Left kidney (tissue), 2 donors: ENCODE results near the gene QRSL1. TPM values are rescaled to one million over a fixed set of nuclear protein-coding genes. Genes with fewer than 3 reads are reported as not detected.
"Not testable (repeated sequence)": the region's sequence is repeated elsewhere in the genome, so short reads cannot be mapped to it uniquely, and the experiment has no call there.

Source experiments
- DNase-seq: peaks from one replicate; pipeline ENCODE4 v3.0.0-alpha.2; 2013
- polyA plus RNA-seq: library from polyadenylated mRNA; unstranded; fragments of 120-200 nt; gene quantifications from one replicate; pipeline ENCODE4 v1.2.1, GENCODE V29; 2013; ENCODE audit not compliant: insufficient read length

QRSL1 gene
- polyA plus RNA-seq, 1 donor = 25.9 TPM

DNA sequence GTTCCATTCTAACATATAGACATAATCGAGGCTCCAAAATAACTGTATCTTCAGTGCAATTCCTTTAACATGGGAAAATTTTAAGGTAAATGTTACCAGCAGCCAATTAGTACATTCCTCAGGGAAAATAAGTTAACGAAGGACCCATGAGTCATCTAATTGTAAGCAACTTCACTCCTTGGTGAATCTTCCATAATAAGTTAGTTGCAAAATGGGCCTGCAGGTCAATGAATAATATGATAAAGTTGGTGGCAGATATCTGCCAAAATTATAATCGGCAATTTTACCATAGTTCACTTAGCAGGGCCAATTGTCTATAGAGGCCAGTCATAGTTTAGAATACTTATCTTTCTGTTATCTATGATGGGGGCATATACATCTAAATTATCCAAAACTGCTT lies 42.3 kb downstream of the QRSL1 start:
- no peak for DNase-seq

DNA sequence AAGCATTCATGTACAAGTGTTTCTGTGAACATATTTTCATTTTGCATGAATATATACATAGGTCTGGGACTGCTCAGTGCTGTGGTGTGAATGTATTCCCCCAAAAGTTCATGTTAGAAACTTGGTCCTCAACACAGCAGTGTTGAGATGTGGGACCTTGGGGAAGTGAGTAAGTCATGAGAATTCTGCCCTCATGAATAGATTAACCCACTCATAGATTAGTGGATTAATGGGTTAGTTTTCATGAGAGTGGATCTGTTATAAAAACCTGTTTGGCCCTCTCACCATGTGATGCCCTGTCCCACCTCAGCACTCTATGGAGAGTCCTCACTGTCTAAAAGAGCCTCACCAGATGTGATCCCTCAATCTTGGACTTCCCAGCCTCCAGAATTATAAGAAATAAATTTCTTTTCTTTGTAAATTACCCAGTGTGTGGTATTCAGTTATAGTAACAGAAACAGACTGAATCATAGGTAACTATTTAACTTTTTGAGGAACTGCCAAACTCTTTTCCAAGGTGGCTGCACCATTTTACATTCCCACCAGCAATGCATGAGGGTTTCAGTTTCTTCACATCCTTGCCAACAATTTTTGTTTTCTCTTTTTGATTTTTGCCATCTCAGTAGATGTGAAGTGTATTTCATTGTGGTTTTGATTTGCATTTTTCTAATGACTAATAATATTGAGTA lies 45.3 kb downstream of the QRSL1 start:
- no peak for DNase-seq

DNA sequence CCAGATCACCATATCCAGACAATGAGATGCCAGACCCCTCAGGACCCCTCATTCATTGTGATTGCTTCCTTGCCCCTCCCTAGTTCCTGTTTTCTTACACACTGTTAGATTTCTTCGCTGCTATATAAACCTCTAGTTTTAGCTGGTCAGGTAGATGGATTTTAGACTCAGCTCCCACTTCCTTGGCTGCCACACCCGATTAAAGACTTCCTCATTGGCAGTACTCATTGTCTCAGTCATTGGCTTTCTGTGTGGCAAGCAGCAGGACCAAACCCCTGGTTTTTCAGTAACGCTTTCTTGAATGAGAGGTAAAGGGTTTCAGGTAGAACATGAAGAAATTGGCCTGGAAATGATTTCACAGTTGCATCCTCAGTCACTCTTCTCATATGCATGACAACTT lies 47.9 kb downstream of the QRSL1 start:
- no peak for DNase-seq

DNA sequence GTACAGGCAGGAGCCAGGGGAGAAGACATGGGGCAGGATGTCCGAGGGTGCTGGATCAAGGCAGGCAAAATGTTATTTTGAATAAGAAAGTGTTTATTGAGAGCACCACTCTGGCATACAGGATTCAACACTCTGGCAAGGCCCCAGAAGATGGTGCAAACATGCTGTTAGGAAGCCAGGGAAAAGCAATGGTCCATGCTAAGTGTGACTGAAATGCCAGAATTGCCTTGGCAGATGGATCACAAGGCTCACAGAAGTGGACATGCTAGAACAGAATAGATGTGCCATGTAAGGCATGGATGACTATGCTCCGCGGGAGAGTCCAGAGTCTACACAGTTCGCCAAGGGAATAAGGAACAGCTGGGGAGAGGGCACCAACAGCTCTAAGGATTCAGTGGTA lies 54.6 kb downstream of the QRSL1 start:
- no peak for DNase-seq

DNA sequence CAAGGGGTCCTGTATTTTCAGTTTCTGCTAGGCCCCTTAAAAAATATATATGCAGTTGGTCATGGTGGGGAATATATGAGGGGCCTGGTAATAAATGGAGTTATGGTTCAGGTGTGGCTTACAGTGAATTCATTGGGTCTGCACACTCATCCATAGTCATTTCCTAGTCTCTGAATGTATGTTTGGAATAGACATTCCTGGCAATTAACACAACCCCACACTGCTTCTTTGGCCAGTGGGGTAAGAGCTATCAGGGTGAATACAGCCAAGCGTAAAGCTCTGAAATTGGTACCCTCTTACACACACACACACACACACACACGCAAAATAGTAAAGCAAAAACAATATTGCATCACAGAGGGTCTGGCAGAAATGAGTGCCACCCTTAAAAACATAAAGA lies 56.5 kb downstream of the QRSL1 start:
- DNase-seq = no peak

DNA sequence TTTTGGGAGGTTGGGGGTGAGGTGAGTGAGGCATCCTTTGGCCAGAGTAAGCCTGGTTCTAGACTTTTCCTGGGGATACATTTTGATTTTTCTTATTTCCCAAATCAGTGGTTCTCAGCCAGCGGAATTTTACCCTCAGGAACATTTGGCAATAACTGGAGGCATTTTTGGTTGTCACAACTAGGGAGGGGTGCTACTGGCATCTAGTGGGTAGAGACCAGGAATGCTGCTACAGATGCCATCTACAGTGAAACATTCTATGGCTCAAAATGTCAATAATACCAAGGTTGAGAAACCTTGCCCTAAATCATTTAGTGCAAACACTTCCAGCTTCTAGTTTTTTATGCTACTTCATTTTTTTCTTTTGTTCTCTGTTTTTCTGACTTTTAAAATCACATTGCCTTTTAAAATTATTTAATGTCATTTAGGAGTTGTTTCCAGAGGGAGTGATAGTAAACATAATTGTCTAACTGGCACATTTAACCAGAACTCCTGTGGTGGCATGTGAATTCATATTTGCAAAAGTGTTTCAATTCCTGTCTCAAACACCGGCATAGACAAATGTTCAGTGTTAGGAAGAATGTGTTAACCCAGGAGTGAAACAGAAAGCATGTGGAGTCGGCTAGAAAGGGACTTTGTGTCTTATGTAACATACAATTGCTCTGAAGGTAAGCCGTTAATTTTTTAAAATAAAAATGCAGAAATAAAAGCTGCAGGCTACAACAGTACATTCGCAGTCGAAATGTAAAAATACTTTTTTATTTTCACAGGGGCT lies 59.0 kb downstream of the QRSL1 start:
- no peak for DNase-seq

DNA sequence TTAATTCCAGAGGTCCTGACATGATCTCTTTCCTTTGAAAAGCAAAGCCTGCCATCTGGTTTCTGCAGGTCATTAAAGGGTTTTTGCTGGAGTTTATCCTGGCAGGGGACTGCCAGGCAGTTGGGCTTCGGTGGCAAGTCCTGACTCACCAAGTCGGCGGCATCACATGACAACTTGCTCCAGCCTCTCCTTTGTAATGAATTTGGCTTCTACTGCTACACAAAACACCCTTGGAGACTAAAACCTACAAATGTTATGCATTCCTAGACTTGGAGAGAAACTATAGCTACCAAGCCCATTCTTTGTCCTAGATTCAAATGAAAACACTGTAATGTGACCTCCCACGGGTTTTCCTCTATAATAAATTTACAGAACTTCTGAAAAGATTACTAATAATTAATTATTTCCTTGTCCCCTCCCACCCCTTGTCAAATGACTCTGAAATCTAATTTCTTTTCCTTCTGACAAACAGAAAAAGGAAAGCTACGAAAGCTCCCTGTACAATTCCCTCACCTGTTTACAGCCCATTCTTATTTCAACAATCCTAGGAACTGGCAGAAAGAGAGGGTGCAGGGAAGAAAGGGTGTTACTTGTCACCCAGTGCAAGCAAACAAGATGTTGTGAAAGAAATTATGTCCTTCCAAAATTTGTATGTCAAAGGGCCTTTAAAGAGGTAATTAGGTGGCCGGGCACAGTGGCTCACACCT lies 62.9 kb downstream of the QRSL1 start:
- DNase-seq = no peak

DNA sequence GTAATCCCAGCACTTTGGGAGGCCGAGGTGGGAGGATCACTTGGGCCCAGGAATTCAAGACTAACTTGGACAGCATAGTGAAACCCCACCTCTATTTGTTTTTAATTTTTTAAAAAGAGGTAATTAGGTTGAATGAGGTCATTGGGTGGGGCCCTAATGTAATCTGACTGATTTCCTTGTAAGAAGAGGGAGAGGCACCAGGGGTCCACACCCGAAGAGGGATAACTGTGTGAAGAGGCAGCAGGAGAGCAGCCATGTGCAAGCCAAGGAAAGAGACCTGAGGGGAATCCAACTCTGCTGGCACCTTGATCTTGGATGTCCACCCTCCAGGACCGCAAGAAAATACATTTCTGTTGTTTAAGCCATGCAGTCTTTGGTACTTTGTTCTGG lies 63.4 kb downstream of the QRSL1 start:
- no peak for DNase-seq

DNA sequence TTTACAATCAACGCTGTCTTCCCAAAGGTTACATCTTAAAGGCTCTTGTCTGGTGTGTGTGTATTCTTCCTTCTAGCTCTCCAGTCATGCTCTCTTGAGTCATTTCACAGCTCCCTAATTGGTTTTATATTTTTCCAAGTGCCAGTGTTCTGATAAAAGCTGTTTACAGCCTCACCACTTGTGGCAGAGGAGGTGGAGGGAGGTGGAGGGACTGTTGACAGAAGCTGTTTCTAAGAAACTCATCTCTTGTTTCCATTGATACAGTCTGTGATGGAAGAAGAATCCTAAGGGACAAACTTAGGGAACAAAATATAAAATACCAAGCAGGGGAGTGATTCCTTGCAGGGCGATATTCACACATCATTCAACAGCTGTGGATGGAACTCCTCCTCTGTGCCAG lies 64.0 kb downstream of the QRSL1 start:
- no peak for DNase-seq

DNA sequence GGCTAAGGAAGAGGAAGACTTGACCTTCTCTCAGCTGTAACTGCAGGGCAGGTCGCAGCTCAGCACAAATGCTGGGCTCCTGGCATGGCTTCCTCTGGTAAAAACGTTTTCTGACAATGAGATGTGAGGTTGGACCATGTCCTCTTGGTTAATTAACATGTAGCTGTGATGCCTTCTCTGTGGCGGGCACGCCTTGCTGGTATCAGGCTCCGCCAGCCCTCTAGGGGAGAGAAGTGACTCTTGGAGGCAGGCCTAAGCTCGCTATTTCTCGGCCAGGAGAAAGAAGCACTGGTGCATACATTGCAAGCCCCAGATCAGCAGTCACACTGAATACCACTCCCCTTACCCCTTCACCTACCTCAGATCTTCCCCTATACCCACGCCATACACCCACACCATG lies 65.0 kb downstream of the QRSL1 start:
- DNase-seq = no peak

DNA sequence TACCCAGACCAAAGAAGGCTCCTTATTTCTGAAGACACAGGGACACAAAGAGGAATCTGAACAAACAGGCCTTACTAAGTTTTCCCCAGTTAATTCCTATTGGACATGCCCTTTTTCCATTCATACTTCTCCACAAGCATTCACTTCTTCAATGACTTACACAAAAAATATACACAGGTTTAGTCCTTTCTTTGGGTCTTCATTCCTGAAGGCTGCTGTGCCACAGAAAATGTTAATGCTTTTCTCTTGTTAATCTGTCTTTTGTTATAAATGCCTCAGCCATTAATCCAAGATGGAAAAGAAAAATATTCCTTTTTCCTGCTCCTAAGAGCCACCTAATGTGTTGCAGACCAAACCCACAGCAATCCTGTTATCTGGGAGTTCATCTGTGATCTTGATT lies 71.2 kb downstream of the QRSL1 start:
- DNase-seq = no peak

DNA sequence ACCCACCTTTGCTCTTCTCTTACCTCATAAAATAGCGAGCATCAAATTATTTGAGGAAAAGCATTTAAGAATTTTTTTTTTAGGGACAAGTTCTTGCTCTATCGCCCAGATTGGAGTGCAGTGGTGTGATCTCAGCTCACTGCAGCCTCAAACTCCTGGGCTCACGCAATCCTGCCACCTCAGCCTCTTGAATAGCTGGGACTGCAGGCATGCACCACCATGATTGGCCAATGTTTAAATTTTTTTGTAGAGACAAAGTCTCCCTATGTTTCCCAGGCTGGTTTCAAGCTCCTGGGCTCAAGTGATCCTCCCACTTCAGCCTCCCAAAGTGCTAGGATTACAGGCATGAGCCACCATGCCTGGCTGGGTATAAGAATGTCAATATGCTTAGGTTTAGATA lies 71.8 kb downstream of the QRSL1 start:
- DNase-seq = not testable (repeated sequence)

DNA sequence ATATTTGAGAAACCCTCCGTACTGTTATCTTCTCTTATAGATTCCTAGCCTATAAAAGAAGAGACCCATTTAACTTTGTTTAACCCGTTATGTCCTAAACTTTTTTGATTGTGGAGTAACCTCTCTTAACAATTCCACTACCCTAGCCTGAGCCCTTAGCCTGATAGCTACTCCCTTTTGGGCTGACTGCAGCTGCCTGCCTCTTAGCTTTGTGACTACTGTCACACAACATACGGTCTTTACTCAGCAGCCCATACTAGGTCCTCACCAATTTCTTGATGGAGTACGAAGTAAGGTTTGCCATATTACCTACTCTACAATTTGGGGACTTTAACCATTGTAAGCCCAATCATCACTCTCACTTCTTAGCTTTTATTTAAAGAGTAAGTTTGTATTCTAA lies 72.7 kb downstream of the QRSL1 start:
- DNase-seq = no peak

DNA sequence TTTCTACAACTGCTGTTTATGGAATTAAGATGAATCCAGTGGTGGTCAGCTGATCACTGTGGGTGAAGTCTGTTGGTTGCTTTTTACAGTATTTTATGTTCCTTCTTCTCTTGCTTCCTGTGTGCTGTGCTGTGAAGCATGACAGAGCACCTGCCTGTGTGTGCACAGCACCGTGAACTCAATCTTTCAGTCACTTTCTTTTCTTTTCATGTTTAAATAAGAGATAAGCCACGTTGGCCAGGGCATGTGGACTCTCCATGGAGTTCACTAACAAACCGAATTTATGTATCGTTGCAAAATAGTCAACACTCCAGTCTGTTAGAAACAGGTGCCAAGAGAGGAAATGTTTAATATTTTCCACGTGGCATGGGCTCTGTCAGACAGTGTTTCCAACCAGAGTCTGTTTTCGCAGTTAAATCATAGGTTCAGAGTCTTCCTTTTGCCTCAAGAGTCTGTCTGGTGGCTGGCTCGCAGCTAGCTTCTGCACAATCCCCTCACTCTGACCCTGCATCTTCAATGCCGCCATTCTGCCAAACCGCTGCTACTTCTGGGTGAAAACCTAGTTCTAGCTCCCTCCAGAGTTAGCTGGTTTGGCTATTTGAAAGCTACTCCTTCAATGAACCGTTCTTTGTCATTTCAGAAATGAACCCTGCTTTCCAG lies 73.2 kb downstream of the QRSL1 start:
- DNase-seq = no peak

DNA sequence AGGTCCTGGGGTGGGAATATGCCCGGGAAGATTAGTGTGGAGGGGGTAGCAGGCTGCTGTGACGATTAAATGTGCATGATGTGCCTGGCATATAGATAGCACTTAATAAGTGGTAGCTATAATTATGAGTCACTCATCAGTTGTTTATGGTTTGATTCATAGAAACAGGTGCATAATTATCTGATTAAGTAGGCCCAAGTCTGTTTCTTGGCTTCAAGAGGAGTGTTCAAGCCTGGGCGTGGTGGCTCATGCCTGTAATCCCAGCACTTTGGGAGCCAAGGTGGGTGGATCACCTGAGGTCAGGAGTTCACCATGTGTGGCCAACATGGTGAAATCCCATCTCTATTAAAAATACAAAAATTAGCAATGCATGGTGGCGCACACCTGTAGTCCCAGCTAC lies 74.9 kb downstream of the QRSL1 start:
- no peak for DNase-seq

DNA sequence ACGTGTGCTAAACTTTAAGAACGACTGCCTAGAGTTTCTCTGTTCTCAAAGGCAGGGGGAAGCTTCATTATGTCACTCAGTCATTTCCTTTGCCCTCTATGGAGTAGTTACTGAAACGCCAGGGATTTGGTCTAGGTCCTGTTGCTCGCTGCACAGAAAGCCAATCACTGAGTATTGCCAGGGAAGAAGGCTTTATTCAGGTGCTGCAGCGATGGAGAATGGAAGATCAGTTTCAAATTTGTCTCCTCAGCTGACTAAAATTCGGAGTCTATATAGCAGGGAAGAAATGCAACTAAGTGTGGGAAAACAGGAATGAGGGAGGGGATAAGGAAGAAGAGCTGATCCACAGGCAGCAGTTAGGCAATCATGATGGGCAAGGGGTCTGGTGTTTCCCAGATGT lies 75.8 kb downstream of the QRSL1 start:
- DNase-seq = no peak

DNA sequence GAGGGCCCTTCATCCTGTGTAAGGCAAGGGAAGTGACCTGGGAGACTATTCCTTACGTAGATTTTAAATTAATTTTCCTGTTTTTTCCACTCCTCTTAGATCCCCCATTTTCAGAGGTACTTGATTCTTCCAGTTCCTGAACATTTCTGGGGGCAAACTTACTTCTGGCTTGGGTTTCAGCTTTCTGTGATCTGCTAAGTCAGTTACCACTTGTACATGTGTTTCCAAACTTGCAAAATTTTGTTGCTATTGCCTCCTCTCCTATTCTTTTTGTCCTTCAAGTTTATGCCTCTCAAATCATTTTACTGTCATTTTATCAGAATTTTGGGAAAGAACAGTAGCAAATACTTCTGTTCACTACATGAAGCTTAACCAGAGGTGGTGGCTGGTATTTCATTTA lies 81.2 kb downstream of the QRSL1 start:
- DNase-seq = no peak

DNA sequence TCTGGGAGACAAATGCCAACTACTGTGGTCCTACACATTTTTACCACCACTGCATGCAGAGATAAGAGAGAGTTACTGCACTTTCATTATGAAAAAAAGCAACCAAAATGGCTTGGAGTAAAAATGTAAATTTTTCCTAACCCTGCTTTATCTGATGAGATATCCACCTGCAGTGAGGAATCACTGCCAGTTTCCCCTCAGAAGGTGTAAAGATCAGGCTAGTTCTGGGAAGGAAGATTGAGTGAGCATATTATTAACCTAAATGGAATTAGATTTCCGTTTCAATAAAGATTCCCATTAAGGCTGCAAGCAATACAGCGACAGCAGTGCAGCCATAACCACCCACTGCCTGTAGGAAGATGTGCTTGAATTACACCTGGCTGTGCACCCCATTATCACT lies 84.9 kb downstream of the QRSL1 start:
- no peak for DNase-seq

DNA sequence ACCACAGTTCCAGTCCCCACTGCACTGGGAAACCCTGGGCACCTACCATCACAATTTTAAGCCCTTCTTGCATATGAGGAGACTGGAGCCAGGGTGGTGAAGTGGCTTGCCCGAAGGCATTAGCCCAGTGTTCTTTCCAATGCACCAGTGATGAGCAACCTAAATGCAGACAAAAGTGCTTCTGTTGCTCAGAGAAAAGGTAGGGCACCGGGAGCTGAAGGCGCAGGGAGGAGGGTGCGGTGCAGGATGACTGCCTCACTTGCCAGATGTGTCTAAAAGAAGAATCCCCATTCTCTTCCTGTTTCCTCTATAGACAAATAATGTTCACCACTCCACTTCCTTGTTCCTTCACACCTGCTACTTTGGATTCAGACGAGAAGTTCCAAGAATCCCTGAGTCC lies 86.5 kb downstream of the QRSL1 start:
- no peak for DNase-seq

DNA sequence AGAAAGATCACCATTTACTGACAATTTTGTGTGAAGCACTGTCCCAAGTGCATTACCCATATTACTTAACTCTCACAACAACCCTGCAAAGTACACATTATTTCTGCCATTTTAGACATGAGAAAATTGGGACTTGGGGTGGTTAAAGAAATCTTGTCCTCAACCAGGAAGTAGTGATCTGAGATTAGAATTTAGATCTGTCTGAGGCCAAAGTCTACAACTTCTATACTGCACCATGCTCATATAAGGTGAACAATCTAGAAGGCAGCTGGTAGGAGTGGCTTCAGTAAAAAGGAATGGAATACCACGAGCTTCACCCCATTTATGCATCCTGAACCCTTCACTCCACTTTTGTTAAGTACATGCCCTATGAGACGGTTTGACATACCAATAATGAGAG lies 87.6 kb downstream of the QRSL1 start:
- DNase-seq = no peak
